Stimulated activated CD4-positive, alpha-beta T cell treated with anti-CD3 and anti-CD28 coated beads, Interleukin-4, amount 100 ng/mL, for 1 hour (primary cell): Measurements from ENCODE around the gene VPS54.
"Not testable (repeated sequence)": the region's sequence is repeated elsewhere in the genome, so short reads cannot be mapped to it uniquely, and the experiment has no call there.

Experiments
- DNase-seq: peaks from one replicate; pipeline ENCODE4 v3.0.0-alpha.2; 2020

Gene VPS54

GRCh38 chr2:63866009-63866709 is 153.1 kb downstream of the VPS54 start:
- DNase-seq: no peak

GRCh38 chr2:63865159-63865799 is 153.9 kb downstream of the VPS54 start:
- DNase-seq: no peak

GRCh38 chr2:63863707-63864106 is 155.5 kb downstream of the VPS54 start:
- no peak for DNase-seq

- no peak for DNase-seq
Observed at GRCh38 chr2:63862806-63863205, 156.4 kb downstream of the VPS54 start.

GRCh38 chr2:63861220-63861822 is 157.9 kb downstream of the VPS54 start:
- DNase-seq: peak; percentile 57

GRCh38 chr2:63858291-63858690 is 160.9 kb downstream of the VPS54 start:
- no peak for DNase-seq

GRCh38 chr2:63856303-63856603 is 163.0 kb downstream of the VPS54 start:
- peak; percentile 33 for DNase-seq

- DNase-seq: no peak
Observed at GRCh38 chr2:63855418-63856302, 163.6 kb downstream of the VPS54 start.

- no peak for DNase-seq
Observed at GRCh38 chr2:63853527-63854310, 165.5 kb downstream of the VPS54 start.

- no peak for DNase-seq
Observed at GRCh38 chr2:63851691-63852311, 167.4 kb downstream of the VPS54 start.

- no peak for DNase-seq
Observed at GRCh38 chr2:63850649-63851048, 168.6 kb downstream of the VPS54 start.

GRCh38 chr2:63850204-63850571 is 169.0 kb downstream of the VPS54 start:
- no peak for DNase-seq

GRCh38 chr2:63849381-63850203 is 169.6 kb downstream of the VPS54 start:
- no peak for DNase-seq

GRCh38 chr2:63847571-63847970 is 171.7 kb downstream of the VPS54 start:
- DNase-seq: not testable (repeated sequence)

- no peak for DNase-seq
Observed at GRCh38 chr2:63846487-63846886, 172.7 kb downstream of the VPS54 start.

- DNase-seq: no peak
Observed at GRCh38 chr2:63845866-63846265, 173.4 kb downstream of the VPS54 start.

- DNase-seq: no peak
Observed at GRCh38 chr2:63844616-63845015, 174.6 kb downstream of the VPS54 start.

GRCh38 chr2:63843791-63844190 is 175.4 kb downstream of the VPS54 start:
- no peak for DNase-seq

- no peak for DNase-seq
Observed at GRCh38 chr2:63843093-63843492, 176.1 kb downstream of the VPS54 start.

- no peak for DNase-seq
Observed at GRCh38 chr2:63842149-63843061, 176.8 kb downstream of the VPS54 start.
